Sigmoid colon (tissue), 7 donors: ENCODE data around the gene CHD8. TPM values are rescaled to one million over a fixed set of nuclear protein-coding genes. Genes with fewer than 3 reads are reported as not detected.

Experiments used
- DNase-seq: peaks from one replicate; pipeline ENCODE4 v3.0.0-alpha.2; 2019
- H3K27ac ChIP-seq, 4 donors: fragments of 200-600 bp; sonication (generic); one replicate each; pipeline ENCODE4 v1.5.1; 2016 to 2019; ENCODE audit warnings: mild to moderate bottlenecking in 1 of 4
- H3K27me3 ChIP-seq, 3 donors: fragments of 200-600 bp; sonication (generic); one replicate each; pipeline ENCODE4 v1.5.1; 2019; ENCODE audit warnings: mild to moderate bottlenecking in 1 of 3
- H3K36me3 ChIP-seq, 4 donors: fragments of 200-600 bp; sonication (generic); one replicate each; pipeline ENCODE4 v1.5.1; 2016 to 2019
- H3K4me1 ChIP-seq, 4 donors: fragments of 200-600 bp; sonication (generic); one replicate each; pipeline ENCODE4 v1.5.1; 2017 to 2019
- H3K4me3 ChIP-seq, 4 donors: fragments of 200-600 bp; sonication (generic); one replicate each; pipeline ENCODE4 v1.5.1; 2017 to 2019; ENCODE audit warnings: mild to moderate bottlenecking in 2 of 4, moderate library complexity in 1 of 4
- H3K9me3 ChIP-seq, 4 donors: fragments of 200-600 bp in 3 of 4; sonication (generic) in 3 of 4; one replicate each; pipeline versions ENCODE4 v1.5.1 to v1.6.1; 2013 to 2019
- EP300 ChIP-seq, 4 donors: sonication (generic); formaldehyde crosslinking; IDR thresholded peaks; one replicate each; pipeline ENCODE4 v1.6.1; 2017; ENCODE audit warnings: antibody characterized with exemption in 4 of 4
- POLR2A ChIP-seq, 2 donors: fragments of 450-650 bp; IDR thresholded peaks; one replicate each; pipeline ENCODE4 v1.6.1; 2016; ENCODE audit warnings: antibody characterized with exemption in 2 of 2, mild to moderate bottlenecking in 2 of 2, moderate library complexity in 2 of 2
- POLR2AphosphoS5 ChIP-seq, 4 donors: sonication (generic); formaldehyde crosslinking; IDR thresholded peaks; one replicate each; pipeline ENCODE4 v1.6.1; 2017; ENCODE audit warnings: antibody characterized with exemption in 4 of 4
- WGBS, 2 donors: extraction: QIAGEN DNeasy Blood & Tissue Kit; methylation state at CpG; one replicate each; pipeline ENCODE4 v1.1.7; 2013; 5-methylcytosine and 5-hydroxymethylcytosine counted together
- intact Hi-C: fragments of 100-400 bp; cut with DNase I; formaldehyde crosslinking; loops from one replicate; pipeline ENCODE4 v1.15.1; 2023
- polyA plus RNA-seq, 3 donors: library from polyadenylated mRNA; stranded (reverse); fragments of 200-250 nt; gene quantifications; one replicate each; pipeline ENCODE4 v1.2.3, GENCODE V29; 2013
- total RNA-seq, 4 donors: library from RNA; depleted of rRNA; stranded (reverse); fragments of >200 nt; gene quantifications; one replicate each; pipeline ENCODE4 v1.1.0, GENCODE V29; 2016
- TF ChIP-seq, protein P1 (sequence below), 4 experiments: fragments of 450-650 bp in 3 of 4; fragments of 200-600 bp in 1 of 4; IDR thresholded peaks; one replicate each; pipeline ENCODE4 v1.5.1; 2016 to 2019; ENCODE audit warnings: antibody characterized with exemption in 4 of 4, mild to moderate bottlenecking in 3 of 4, moderate library complexity in 2 of 4
- donor health status: healthy with polysubstance abuse.
- donor health status: Bipolar disorder and iron deficiency.
- donor health status: healthy.

Gene CHD8
- total and polyA plus RNA-seq, 7 donors = 9.0 to 53.5 (median 36.0) TPM

- no peak for DNase-seq
- Histone ChIP-seq H3K27me3 (no peaks in the 10 kb centered on the region), H3K9me3 (no peaks in the 10 kb centered on the region), H3K4me3 (no peak overlapping the region), H3K27ac (no peak overlapping the region), H3K4me1 (no peaks in the 10 kb centered on the region), H3K36me3 (peaks cover 60 to 99% (median 79%) of the 10 kb centered on the region in 4 donors)
- intact Hi-C loops = no loop called here
- WGBS, 2 donors = 93 to 95% methylated on average over 1 of the region's 1 CpG
- TF ChIP-seq POLR2A (IDR thresholded peaks at IDR 0.05) = no peak
- TF ChIP-seq, protein P1, sequence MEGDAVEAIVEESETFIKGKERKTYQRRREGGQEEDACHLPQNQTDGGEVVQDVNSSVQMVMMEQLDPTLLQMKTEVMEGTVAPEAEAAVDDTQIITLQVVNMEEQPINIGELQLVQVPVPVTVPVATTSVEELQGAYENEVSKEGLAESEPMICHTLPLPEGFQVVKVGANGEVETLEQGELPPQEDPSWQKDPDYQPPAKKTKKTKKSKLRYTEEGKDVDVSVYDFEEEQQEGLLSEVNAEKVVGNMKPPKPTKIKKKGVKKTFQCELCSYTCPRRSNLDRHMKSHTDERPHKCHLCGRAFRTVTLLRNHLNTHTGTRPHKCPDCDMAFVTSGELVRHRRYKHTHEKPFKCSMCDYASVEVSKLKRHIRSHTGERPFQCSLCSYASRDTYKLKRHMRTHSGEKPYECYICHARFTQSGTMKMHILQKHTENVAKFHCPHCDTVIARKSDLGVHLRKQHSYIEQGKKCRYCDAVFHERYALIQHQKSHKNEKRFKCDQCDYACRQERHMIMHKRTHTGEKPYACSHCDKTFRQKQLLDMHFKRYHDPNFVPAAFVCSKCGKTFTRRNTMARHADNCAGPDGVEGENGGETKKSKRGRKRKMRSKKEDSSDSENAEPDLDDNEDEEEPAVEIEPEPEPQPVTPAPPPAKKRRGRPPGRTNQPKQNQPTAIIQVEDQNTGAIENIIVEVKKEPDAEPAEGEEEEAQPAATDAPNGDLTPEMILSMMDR (IDR thresholded peaks at IDR 0.05) = no peak
- no peak for TF ChIP-seq POLR2AphosphoS5 (IDR thresholded peaks at IDR 0.05)
- TF ChIP-seq EP300 (IDR thresholded peaks at IDR 0.05) = no peak
Measured at GRCh38 chr14:21426692-21427091, 29.2 kb downstream of the CHD8 start.

DNA sequence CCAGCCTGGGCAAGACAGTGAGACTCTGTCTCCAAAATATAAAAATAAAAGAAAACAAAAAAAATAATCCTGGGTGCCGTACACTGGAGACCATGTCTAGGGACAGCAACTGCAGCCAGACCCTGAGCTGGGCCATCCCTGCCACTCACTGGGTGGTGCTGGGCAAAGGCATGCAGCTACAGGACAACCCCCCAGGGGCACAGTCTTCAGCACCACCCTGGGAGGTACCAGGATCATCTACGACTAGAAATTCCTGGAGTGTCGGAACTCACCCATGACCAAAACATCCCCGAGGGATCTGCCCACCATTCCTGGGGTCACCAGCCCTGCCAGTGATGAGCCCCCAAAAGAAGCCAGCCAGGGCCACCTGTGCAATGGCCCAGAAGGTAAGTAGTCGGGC lies 36.4 kb downstream of the CHD8 start:
- H3K9me3 ChIP-seq = no peaks in the 10 kb centered on the region
- intact Hi-C loops = no loop called here
- peaks cover 42 to 94% (median 49%) of the 10 kb centered on the region in 4 donors for H3K36me3 ChIP-seq
- 92 to 95% methylated on average over 5 of the region's 5 CpGs for WGBS, 2 donors
- no peaks in the 10 kb centered on the region for H3K27me3 ChIP-seq
- no peak overlapping the region for H3K27ac ChIP-seq
- no peaks in the 10 kb centered on the region for H3K4me1 ChIP-seq
- TF ChIP-seq EP300 (IDR thresholded peaks at IDR 0.05) (no peak), POLR2AphosphoS5 (IDR thresholded peaks at IDR 0.05) (no peak), POLR2A (IDR thresholded peaks at IDR 0.05) (no peak)
- TF ChIP-seq, protein P1 (IDR thresholded peaks at IDR 0.05) = no peak
- no peak for DNase-seq
- H3K4me3 ChIP-seq = no peak overlapping the region

GRCh38 chr14:21415329-21415728 lies 40.6 kb downstream of the CHD8 start:
- no peak for DNase-seq
- intact Hi-C loops = no loop called here
- no peaks in the 10 kb centered on the region for H3K9me3 ChIP-seq
- no peaks in the 10 kb centered on the region for H3K4me1 ChIP-seq
- H3K36me3 ChIP-seq = peaks cover 45 to 94% (median 55%) of the 10 kb centered on the region in 4 donors
- no peak overlapping the region for H3K4me3 ChIP-seq
- H3K27me3 ChIP-seq = no peaks in the 10 kb centered on the region
- no peak overlapping the region for H3K27ac ChIP-seq
- TF ChIP-seq, protein P1 (IDR thresholded peaks at IDR 0.05) = no peak
- TF ChIP-seq POLR2AphosphoS5 (IDR thresholded peaks at IDR 0.05) (no peak), POLR2A (IDR thresholded peaks at IDR 0.05) (no peak), EP300 (IDR thresholded peaks at IDR 0.05) (no peak)
- WGBS, 2 donors = 96 to 97% methylated on average over 4 of the region's 4 CpGs

DNA sequence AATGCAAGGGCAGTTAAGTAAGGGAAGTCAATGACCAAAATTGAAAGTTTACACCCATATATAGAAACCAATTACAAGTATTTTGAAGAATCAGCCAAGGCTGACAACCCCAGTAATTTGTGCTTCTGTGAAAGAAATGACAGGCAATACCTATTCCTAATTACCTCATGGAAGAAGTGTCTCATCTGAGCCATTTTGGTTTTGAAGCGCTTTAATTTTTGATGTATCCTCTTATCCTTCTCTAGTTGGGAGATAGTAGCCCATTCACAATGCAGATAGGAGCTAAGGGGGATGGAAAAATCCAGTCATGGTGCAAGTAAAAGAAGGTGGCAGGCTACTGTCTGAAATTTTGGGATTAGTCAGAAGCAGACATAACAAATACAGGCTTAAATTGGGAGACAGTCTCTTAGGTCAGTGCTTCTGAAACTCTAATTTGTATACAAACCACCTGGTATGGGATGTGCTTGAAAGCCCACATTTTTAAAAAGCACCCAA lies 41.7 kb downstream of the CHD8 start:
- no peak for TF ChIP-seq POLR2A (IDR thresholded peaks at IDR 0.05)
- no peak for TF ChIP-seq POLR2AphosphoS5 (IDR thresholded peaks at IDR 0.05)
- TF ChIP-seq, protein P1 (IDR thresholded peaks at IDR 0.05) = no peak
- TF ChIP-seq EP300 (IDR thresholded peaks at IDR 0.05) = no peak
- no peak for DNase-seq
- 89 to 95% methylated on average over 1 of the region's 1 CpG for WGBS, 2 donors
- intact Hi-C loops = no loop called here
- Histone ChIP-seq H3K27ac (no peak overlapping the region), H3K9me3 (no peaks in the 10 kb centered on the region), H3K36me3 (peaks cover 45 to 94% (median 56%) of the 10 kb centered on the region in 4 donors), H3K4me3 (no peak overlapping the region), H3K27me3 (no peaks in the 10 kb centered on the region), H3K4me1 (no peaks in the 10 kb centered on the region)

- Histone ChIP-seq H3K27me3 (no peaks in the 10 kb centered on the region), H3K36me3 (peaks cover 56 to 100% (median 80%) of the 10 kb centered on the region in 4 donors), H3K27ac (no peak overlapping the region), H3K9me3 (no peaks in the 10 kb centered on the region), H3K4me1 (no peaks in the 10 kb centered on the region), H3K4me3 (no peak overlapping the region)
- TF ChIP-seq, protein P1 (IDR thresholded peaks at IDR 0.05) = no peak
- no peak for TF ChIP-seq POLR2AphosphoS5 (IDR thresholded peaks at IDR 0.05)
- TF ChIP-seq EP300 (IDR thresholded peaks at IDR 0.05) = no peak
- no peak for TF ChIP-seq POLR2A (IDR thresholded peaks at IDR 0.05)
- intact Hi-C loops = loop anchor here (5.0 kb wide), 1 partner anchor 46 kb away; no protein-coding TSS in a partner anchor
- no peak for DNase-seq
- 87 to 94% methylated on average over 3 of the region's 3 CpGs for WGBS, 2 donors
Measured at GRCh38 chr14:21408147-21408546, 47.8 kb downstream of the CHD8 start.
